SIG-M5 (cell line): Measurements from ENCODE around the gene GOLGA6L7.
"Not testable (repeated sequence)": the region's sequence is repeated elsewhere in the genome, so short reads cannot be mapped to it uniquely, and the experiment has no call there.

Experiments
- DNase-seq: peaks from one replicate; lab custom pipeline; 2025; lab: John Stamatoyannopoulos, UW

Gene GOLGA6L7

GRCh38 chr15:28848521-28848920 lies at the start of gene GOLGA6L7:
GOLGA6L7 (minus strand) TSS chr15:28848644; CDS start chr15:28848549, 95 bp downstream.
- not testable (repeated sequence) for DNase-seq

GRCh38 chr15:28897861-28898585 lies 49.6 kb upstream of the GOLGA6L7 start:
- DNase-seq, result no peak

- no peak for DNase-seq
Measured at GRCh38 chr15:28896951-28897350, 48.5 kb upstream of the GOLGA6L7 start.

GRCh38 chr15:28895566-28895965 lies 47.1 kb upstream of the GOLGA6L7 start:
- no peak for DNase-seq

GRCh38 chr15:28895146-28895545 lies 46.7 kb upstream of the GOLGA6L7 start:
- DNase-seq, result no peak

GRCh38 chr15:28894631-28895030 lies 46.2 kb upstream of the GOLGA6L7 start:
- DNase-seq, result no peak

GRCh38 chr15:28892789-28893610 lies 44.6 kb upstream of the GOLGA6L7 start:
- no peak for DNase-seq

GRCh38 chr15:28891588-28891987 lies 43.1 kb upstream of the GOLGA6L7 start:
- DNase-seq, result no peak

GRCh38 chr15:28890711-28891495 lies 42.5 kb upstream of the GOLGA6L7 start:
- DNase-seq, result no peak

- not testable (repeated sequence) for DNase-seq
Measured at GRCh38 chr15:28890291-28890690, 41.8 kb upstream of the GOLGA6L7 start.

GRCh38 chr15:28889871-28890270 lies 41.4 kb upstream of the GOLGA6L7 start:
- DNase-seq, result not testable (repeated sequence)

GRCh38 chr15:28889346-28889745 lies 40.9 kb upstream of the GOLGA6L7 start:
- no peak for DNase-seq

GRCh38 chr15:28888900-28889299 lies 40.5 kb upstream of the GOLGA6L7 start:
- no peak for DNase-seq

GRCh38 chr15:28888302-28888894 lies 40.0 kb upstream of the GOLGA6L7 start:
- DNase-seq, result no peak

- no peak for DNase-seq
Measured at GRCh38 chr15:28887339-28888174, 39.1 kb upstream of the GOLGA6L7 start.

- DNase-seq, result no peak
Measured at GRCh38 chr15:28886431-28887338, 38.2 kb upstream of the GOLGA6L7 start.

GRCh38 chr15:28885630-28886430 lies 37.4 kb upstream of the GOLGA6L7 start, which contains the start of gene APBA2:
APBA2 (plus strand) TSS chr15:28885974; CDS start chr15:29053885, 167,911 bp downstream.
- no peak for DNase-seq

- no peak for DNase-seq
Measured at GRCh38 chr15:28885128-28885629, 36.7 kb upstream of the GOLGA6L7 start.
